BLaER1 treated with 17β-estradiol and CSF1 and Interleukin-3, amounts not matched to agents 10 nM and 100 nM (cell line): ENCODE measurements around the gene SF3B5.
"Not testable (repeated sequence)": the region's sequence is repeated elsewhere in the genome, so short reads cannot be mapped to it uniquely, and the experiment has no call there.

Experiments used
- H3K27ac ChIP-seq, 11 experiments: shearing (Covaris generic); formaldehyde crosslinking; 2 replicates each; pipeline ENCODE4 v1.8.1; 2022
- H3K27me3 ChIP-seq, 11 experiments: shearing (Covaris generic); formaldehyde crosslinking; 2 replicates each; pipeline ENCODE4 v1.8.1; 2022
- H3K36me3 ChIP-seq, 11 experiments: shearing (Covaris generic); formaldehyde crosslinking; 2 replicates each; pipeline ENCODE4 v1.8.1; 2022
- H3K4me1 ChIP-seq, 10 experiments: shearing (Covaris generic); formaldehyde crosslinking; 2 replicates each; pipeline ENCODE4 v1.8.1; 2022
- H3K4me2 ChIP-seq, 11 experiments: shearing (Covaris generic); formaldehyde crosslinking; 2 replicates each; pipeline ENCODE4 v1.8.1; 2022
- H3K4me3 ChIP-seq, 10 experiments: shearing (Covaris generic); formaldehyde crosslinking; 2 replicates each; pipeline ENCODE4 v1.8.1; 2022
- H3K9ac ChIP-seq, 11 experiments: shearing (Covaris generic); formaldehyde crosslinking; 2 replicates each; pipeline ENCODE4 v1.8.1; 2022
- H3K9me3 ChIP-seq, 11 experiments: shearing (Covaris generic); formaldehyde crosslinking; replicated peaks in 1 of 11; 2 replicates each; pipeline ENCODE4 v1.8.1; 2022
- H4K20me1 ChIP-seq, 11 experiments: shearing (Covaris generic); formaldehyde crosslinking; 2 replicates each; pipeline ENCODE4 v1.8.1; 2022
- Cebpa-rat ChIP-seq, 11 experiments: shearing (Covaris generic); IDR thresholded peaks; 2 replicates each; pipeline ENCODE4 v1.8.1; 2022

Gene SF3B5

DNA sequence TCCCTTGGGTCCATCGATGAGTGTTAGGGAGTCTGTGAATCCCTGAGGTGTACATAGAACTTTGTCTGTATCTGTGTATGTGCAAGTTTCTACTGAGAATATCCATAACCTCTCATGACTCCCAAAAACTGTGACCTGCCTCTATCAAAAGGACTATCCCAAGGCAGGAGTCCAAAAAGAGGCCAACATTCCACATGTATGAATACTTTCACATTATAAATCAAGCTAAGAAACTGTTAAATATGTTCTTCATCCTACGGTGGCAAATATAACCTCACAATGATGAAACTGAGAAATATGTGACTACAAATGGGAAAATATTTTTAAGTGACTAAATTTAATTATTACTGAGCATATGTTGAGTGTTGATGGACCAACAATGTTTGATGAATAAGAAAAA is 38.8 kb upstream of the SF3B5 start:
- Histone ChIP-seq H4K20me1 (no peaks in the 10 kb centered on the region), H3K9me3 (no peaks in the 10 kb centered on the region), H3K36me3 (no peaks in the 10 kb centered on the region), H3K27me3 (no peaks in the 10 kb centered on the region), H3K4me1 (no peaks in the 10 kb centered on the region), H3K4me2 (no peak overlapping the region), H3K27ac (no peak overlapping the region), H3K4me3 (no peak overlapping the region), H3K9ac (no peak overlapping the region)
- TF ChIP-seq Cebpa-rat (IDR thresholded peaks at IDR 0.05), result no peak

DNA sequence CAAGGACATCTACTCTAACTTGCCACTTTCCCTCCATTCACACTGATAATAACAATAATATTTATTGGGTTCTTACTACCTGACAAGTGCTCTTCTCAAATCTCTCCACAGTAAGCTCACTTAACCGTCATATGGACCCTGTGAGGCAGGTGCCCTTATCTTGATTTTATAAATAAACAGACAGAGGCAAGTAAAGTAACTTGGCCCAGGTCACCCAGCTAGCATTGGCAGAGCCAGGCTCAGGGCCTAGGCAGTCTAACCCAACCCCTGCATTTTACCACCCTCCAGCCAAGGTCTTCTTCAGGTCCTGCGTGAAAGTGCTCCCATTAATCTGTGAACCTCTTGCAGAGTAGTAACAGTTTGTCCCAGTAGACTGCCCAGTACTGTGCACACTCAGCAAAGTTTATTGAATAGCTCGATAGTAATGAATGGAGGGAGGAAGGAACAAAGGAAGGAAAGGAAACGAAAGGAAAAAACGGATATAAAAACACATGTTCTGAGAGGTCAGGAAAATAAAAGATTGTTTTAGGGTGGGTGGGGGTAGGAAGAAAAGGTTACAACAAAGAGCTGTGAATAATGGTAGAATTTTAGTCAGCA is 38.0 kb upstream of the SF3B5 start:
- no peaks in the 10 kb centered on the region for H3K9me3 ChIP-seq
- no peaks in the 10 kb centered on the region for H3K27me3 ChIP-seq
- H4K20me1 ChIP-seq, result no peaks in the 10 kb centered on the region
- no peak for TF ChIP-seq Cebpa-rat (IDR thresholded peaks at IDR 0.05)
- H3K27ac ChIP-seq, result no peak overlapping the region
- H3K4me3 ChIP-seq, result no peak overlapping the region
- H3K4me2 ChIP-seq, result no peak overlapping the region
- no peaks in the 10 kb centered on the region for H3K4me1 ChIP-seq
- no peaks in the 10 kb centered on the region for H3K36me3 ChIP-seq
- no peak overlapping the region for H3K9ac ChIP-seq

DNA sequence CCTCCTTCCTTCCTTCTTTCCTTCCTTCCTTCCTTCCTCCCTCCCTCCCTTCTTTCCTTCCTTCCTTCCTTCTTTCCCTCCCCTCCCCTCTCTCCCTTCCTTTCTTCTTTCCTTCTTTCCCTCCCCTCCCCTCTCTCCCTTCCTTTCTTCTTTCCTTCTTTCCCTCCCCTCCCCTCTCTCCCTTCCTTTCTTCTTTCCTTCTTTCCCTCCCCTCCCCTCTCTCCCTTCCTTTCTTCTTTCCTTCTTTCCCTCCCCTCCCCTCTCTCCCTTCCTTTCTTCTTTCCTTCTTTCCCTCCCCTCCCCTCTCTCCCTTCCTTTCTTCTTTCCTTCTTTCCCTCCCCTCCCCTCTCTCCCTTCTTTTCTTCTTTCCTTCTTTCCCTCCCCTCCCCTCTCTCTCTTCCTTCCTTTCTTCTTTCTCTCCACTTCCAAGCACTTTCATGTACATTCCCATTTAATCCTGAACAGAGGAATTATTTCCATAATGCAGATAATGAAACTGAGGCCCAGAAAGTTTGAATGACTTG is 36.9 kb upstream of the SF3B5 start:
- H3K9me3 ChIP-seq, H4K20me1 ChIP-seq, H3K4me1 ChIP-seq, H3K27ac ChIP-seq, H3K9ac ChIP-seq, H3K27me3 ChIP-seq, H3K4me2 ChIP-seq, H3K36me3 ChIP-seq, H3K4me3 ChIP-seq: not testable (repeated sequence)

DNA sequence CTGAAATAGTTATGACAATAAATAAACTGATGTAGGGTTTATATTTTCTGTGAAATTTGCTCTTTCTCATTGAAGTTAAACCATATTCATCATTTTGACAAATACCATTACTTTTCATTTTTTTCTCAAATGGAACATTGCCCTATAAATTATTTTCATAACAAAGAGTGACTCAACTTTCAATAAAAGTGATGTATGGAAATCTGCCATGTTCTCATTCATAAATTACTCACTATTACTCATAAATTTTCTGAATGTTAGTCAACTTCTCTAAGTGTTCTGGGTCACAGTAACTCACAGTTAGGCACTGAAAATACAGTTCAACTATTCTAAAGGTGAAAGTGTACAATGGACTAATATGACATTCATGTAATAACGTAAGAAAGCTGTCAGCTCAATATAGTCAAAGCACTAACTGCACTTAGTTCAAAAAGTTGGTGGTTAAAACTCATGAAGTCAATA is 35.9 kb upstream of the SF3B5 start:
- no peaks in the 10 kb centered on the region for H3K4me1 ChIP-seq
- no peak for TF ChIP-seq Cebpa-rat (IDR thresholded peaks at IDR 0.05)
- no peaks in the 10 kb centered on the region for H4K20me1 ChIP-seq
- H3K4me2 ChIP-seq, result no peak overlapping the region
- H3K27me3 ChIP-seq, result no peaks in the 10 kb centered on the region
- no peak overlapping the region for H3K4me3 ChIP-seq
- no peak overlapping the region for H3K9ac ChIP-seq
- no peaks in the 10 kb centered on the region for H3K9me3 ChIP-seq
- no peaks in the 10 kb centered on the region for H3K36me3 ChIP-seq
- no peak overlapping the region for H3K27ac ChIP-seq

- Histone ChIP-seq H3K9ac (no peak overlapping the region), H3K27me3 (no peaks in the 10 kb centered on the region), H3K4me1 (peaks cover 0 to 2% (median 0%) of the 10 kb centered on the region in 10 experiments; a peak in 1 of 20 replicates), H3K27ac (no peak overlapping the region), H3K4me2 (no peak overlapping the region), H3K36me3 (no peaks in the 10 kb centered on the region), H4K20me1 (no peaks in the 10 kb centered on the region), H3K9me3 (no peaks in the 10 kb centered on the region), H3K4me3 (no peak overlapping the region)
- TF ChIP-seq Cebpa-rat (IDR thresholded peaks at IDR 0.05), result no peak
Measured at GRCh38 chr6:144129469-144129868, 34.1 kb upstream of the SF3B5 start.

DNA sequence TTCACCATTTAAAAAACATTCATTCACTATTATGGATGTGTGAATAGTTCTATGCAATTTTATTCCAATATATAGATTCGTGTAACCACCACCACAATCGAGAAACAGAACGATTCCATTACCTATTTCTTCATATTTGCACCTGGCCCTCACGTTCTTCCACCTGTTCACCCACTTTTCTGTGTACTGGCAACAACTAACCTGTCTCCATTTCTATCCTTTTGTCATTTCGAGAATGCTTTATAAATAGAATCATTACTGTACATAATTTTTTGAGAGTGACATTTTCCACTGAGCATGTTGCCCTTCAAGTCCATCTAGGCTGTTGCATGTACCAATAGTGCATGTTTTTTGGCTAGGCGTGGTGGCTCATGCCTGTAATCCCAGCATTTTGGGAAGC is 31.7 kb upstream of the SF3B5 start:
- Histone ChIP-seq H3K9ac (no peak overlapping the region), H3K4me3 (no peak overlapping the region), H3K4me2 (no peak overlapping the region), H3K27me3 (no peaks in the 10 kb centered on the region), H3K36me3 (no peaks in the 10 kb centered on the region), H3K4me1 (peaks cover 0 to 16% (median 0%) of the 10 kb centered on the region in 10 experiments; a peak in 3 of 20 replicates), H4K20me1 (no peaks in the 10 kb centered on the region), H3K9me3 (no peaks in the 10 kb centered on the region), H3K27ac (no peak overlapping the region)
- TF ChIP-seq Cebpa-rat (IDR thresholded peaks at IDR 0.05), result no peak

- Histone ChIP-seq H3K27me3 (no peaks in the 10 kb centered on the region), H4K20me1 (no peaks in the 10 kb centered on the region), H3K9me3 (no peaks in the 10 kb centered on the region), H3K9ac (no peak overlapping the region), H3K4me1 (peaks cover 0 to 16% (median 0%) of the 10 kb centered on the region in 10 experiments; a peak in 3 of 20 replicates), H3K27ac (no peak overlapping the region), H3K4me2 (peak overlapping the region in 1 of 11 experiments; percentile 2; a peak in 3 of 22 replicates), H3K36me3 (no peaks in the 10 kb centered on the region), H3K4me3 (no peak overlapping the region)
- TF ChIP-seq Cebpa-rat (IDR thresholded peaks at IDR 0.05), result no peak
Measured at GRCh38 chr6:144123836-144124235, 28.5 kb upstream of the SF3B5 start.

GRCh38 chr6:144123421-144123820 is 28.0 kb upstream of the SF3B5 start:
- H3K36me3 ChIP-seq, result no peaks in the 10 kb centered on the region
- H3K27me3 ChIP-seq, result no peaks in the 10 kb centered on the region
- no peak for TF ChIP-seq Cebpa-rat (IDR thresholded peaks at IDR 0.05)
- peak overlapping the region in 1 of 11 experiments; percentile 2; a peak in 3 of 22 replicates for H3K4me2 ChIP-seq
- no peaks in the 10 kb centered on the region for H4K20me1 ChIP-seq
- H3K4me1 ChIP-seq, result peaks cover 0 to 16% (median 0%) of the 10 kb centered on the region in 10 experiments; a peak in 3 of 20 replicates
- H3K4me3 ChIP-seq, result no peak overlapping the region
- no peaks in the 10 kb centered on the region for H3K9me3 ChIP-seq
- no peak overlapping the region for H3K27ac ChIP-seq
- no peak overlapping the region for H3K9ac ChIP-seq

GRCh38 chr6:144122861-144123260 is 27.5 kb upstream of the SF3B5 start:
- no peaks in the 10 kb centered on the region for H3K36me3 ChIP-seq
- no peaks in the 10 kb centered on the region for H4K20me1 ChIP-seq
- no peak overlapping the region for H3K9ac ChIP-seq

GRCh38 chr6:144119376-144119775 is 24.0 kb upstream of the SF3B5 start:
- H3K4me2 ChIP-seq, result no peak overlapping the region
- TF ChIP-seq Cebpa-rat (IDR thresholded peaks at IDR 0.05), result no peak
- H3K27me3 ChIP-seq, result no peaks in the 10 kb centered on the region
- H3K9ac ChIP-seq, result no peak overlapping the region
- no peak overlapping the region for H3K27ac ChIP-seq
- peaks cover 0 to 14% (median 0%) of the 10 kb centered on the region in 10 experiments; a peak in 3 of 20 replicates for H3K4me1 ChIP-seq
- H3K36me3 ChIP-seq, result no peaks in the 10 kb centered on the region
- no peak overlapping the region for H3K4me3 ChIP-seq
- no peaks in the 10 kb centered on the region for H3K9me3 ChIP-seq
- no peaks in the 10 kb centered on the region for H4K20me1 ChIP-seq

More at GRCh38 chr6:144122861-144123260, 27.5 kb upstream of the SF3B5 start:
- Histone ChIP-seq H3K4me3 (no peak overlapping the region), H3K27ac (no peak overlapping the region), H3K4me1 (peaks cover 0 to 16% (median 0%) of the 10 kb centered on the region in 10 experiments; a peak in 3 of 20 replicates), H3K4me2 (no peak overlapping the region), H3K27me3 (no peaks in the 10 kb centered on the region), H3K9me3 (no peaks in the 10 kb centered on the region)
- no peak for TF ChIP-seq Cebpa-rat (IDR thresholded peaks at IDR 0.05)
